Measurements from ENCODE around the gene POC1A. TPM values are rescaled to one million over a fixed set of nuclear protein-coding genes. Genes with fewer than 3 reads are reported as not detected.

Gene POC1A
- total RNA-seq, 1 experiment from 2014 or later, result 29.0 TPM

DNA sequence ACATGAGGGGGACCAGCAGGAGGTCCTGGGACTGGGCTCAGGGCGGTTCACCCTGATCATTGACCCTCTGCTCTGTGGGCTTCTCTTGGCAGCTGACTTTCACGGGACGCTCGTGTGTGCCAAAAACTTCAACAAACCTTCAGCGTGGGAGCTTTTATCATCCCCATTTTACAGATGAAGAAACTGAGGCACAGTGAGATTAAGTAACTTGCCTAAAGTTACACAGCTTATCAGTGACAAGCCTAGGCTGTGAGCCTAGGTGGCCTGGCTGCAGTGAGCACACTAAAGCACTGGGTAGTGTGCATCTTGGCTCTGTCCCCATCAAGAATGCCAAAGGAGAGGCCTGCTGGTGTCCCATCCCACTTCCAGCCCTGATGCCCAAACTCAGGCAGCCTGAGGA lies 74.3 kb downstream of the POC1A start:
- H3K18ac ChIP-seq (ENCODE audit: insufficient read length, low read depth, low read length), result no peak overlapping the region
- H3K4me2 ChIP-seq (ENCODE audit: insufficient read depth, insufficient read length, low read length), result no peak overlapping the region
- H3K27me3 ChIP-seq (ENCODE audit: insufficient read depth, low read length), result no peaks in the 10 kb centered on the region
- H3K23me2 ChIP-seq (ENCODE audit: insufficient read length, low read depth, low read length, poor library complexity, severe bottlenecking), result no peaks in the 10 kb centered on the region
- no peaks in the 10 kb centered on the region for H3K79me1 ChIP-seq (ENCODE audit: insufficient read depth, low read depth, low read length, poor library complexity, severe bottlenecking)
- no peak overlapping the region for H3K9ac ChIP-seq (ENCODE audit: extremely low read depth, insufficient read length, low read length)
- H3K4me1 ChIP-seq (ENCODE audit: insufficient read depth, low read length), result no peaks in the 10 kb centered on the region
- no peak overlapping the region for H2BK5ac ChIP-seq (ENCODE audit: insufficient read length, low read length)
- H4K91ac ChIP-seq (ENCODE audit: insufficient read length, low read depth, low read length), result no peak overlapping the region
- no peaks in the 10 kb centered on the region for H3K9me3 ChIP-seq (ENCODE audit: control insufficient read depth, low read depth, low read length)
- no CpG with 5 or more reads among the region's 5 CpGs for WGBS (ENCODE audit: extremely low coverage, insufficient read length, low lambda C conversion rate)
- H3K27ac ChIP-seq (ENCODE audit: insufficient read length, low read depth, low read length), result no peak overlapping the region
- no peak overlapping the region for H2AK5ac ChIP-seq (ENCODE audit: insufficient read length, low read length)
- no peak overlapping the region for H3T11ph ChIP-seq (ENCODE audit: low read length)
- Mint-ChIP-seq H3K4me3 (no peak overlapping the region), H3K27me3 (ENCODE audit: low read depth) (no peaks in the 10 kb centered on the region), H3K27ac (no peak overlapping the region), H3K36me3 (ENCODE audit: insufficient read depth in 1 of 3, low read depth in 3 of 3) (peaks cover 3 to 21% (median 6%) of the 10 kb centered on the region in 3 experiments; a peak in 3 of 7 replicates), H3K9me3 (no peaks in the 10 kb centered on the region), H3K4me1 (no peaks in the 10 kb centered on the region)
- H2BK12ac ChIP-seq (ENCODE audit: insufficient read length, low read depth, low read length), result no peak overlapping the region
- TF ChIP-seq, protein P1, sequence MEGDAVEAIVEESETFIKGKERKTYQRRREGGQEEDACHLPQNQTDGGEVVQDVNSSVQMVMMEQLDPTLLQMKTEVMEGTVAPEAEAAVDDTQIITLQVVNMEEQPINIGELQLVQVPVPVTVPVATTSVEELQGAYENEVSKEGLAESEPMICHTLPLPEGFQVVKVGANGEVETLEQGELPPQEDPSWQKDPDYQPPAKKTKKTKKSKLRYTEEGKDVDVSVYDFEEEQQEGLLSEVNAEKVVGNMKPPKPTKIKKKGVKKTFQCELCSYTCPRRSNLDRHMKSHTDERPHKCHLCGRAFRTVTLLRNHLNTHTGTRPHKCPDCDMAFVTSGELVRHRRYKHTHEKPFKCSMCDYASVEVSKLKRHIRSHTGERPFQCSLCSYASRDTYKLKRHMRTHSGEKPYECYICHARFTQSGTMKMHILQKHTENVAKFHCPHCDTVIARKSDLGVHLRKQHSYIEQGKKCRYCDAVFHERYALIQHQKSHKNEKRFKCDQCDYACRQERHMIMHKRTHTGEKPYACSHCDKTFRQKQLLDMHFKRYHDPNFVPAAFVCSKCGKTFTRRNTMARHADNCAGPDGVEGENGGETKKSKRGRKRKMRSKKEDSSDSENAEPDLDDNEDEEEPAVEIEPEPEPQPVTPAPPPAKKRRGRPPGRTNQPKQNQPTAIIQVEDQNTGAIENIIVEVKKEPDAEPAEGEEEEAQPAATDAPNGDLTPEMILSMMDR (conservative IDR thresholded peaks at IDR 0.05), result no peak
- H2BK120ac ChIP-seq (ENCODE audit: low read depth, low read length, poor library complexity, severe bottlenecking), result no peak overlapping the region
- no peak overlapping the region for H2AFZ ChIP-seq (ENCODE audit: low read length)
- H3K4ac ChIP-seq (ENCODE audit: low read depth, low read length), result no peak overlapping the region
- no peak overlapping the region for H3K14ac ChIP-seq (ENCODE audit: insufficient read depth, low read length)
- H4K8ac ChIP-seq (replicated peaks; ENCODE audit: insufficient read length, low read depth, low read length), result no peak overlapping the region
- H3K79me2 ChIP-seq (ENCODE audit: insufficient read depth, low read length), result no peaks in the 10 kb centered on the region
- H2BK15ac ChIP-seq (ENCODE audit: low read depth, low read length), result no peak overlapping the region
- DNase-seq, result no peak
- no peak overlapping the region for H3K56ac ChIP-seq (ENCODE audit: insufficient read length, low read depth, low read length)
- H3K23ac ChIP-seq (ENCODE audit: insufficient read length, low read depth, low read length), result no peak overlapping the region
- no peak overlapping the region for H2BK20ac ChIP-seq (ENCODE audit: low read depth, low read length, poor library complexity, severe bottlenecking)
- H4K5ac ChIP-seq (ENCODE audit: insufficient read length, low read depth, low read length), result no peak overlapping the region
- no peaks in the 10 kb centered on the region for H4K20me1 ChIP-seq (ENCODE audit: control insufficient read depth, insufficient read depth, insufficient read length)

Data from H9 (cell line).